Bronchial epithelial cell (primary cell): ENCODE results near the gene KLRC4. TPM values are rescaled to one million over a fixed set of nuclear protein-coding genes. Genes with fewer than 3 reads are reported as not detected.
"Not testable (repeated sequence)": the region's sequence is repeated elsewhere in the genome, so short reads cannot be mapped to it uniquely, and the experiment has no call there.

ENCODE experiments used
- DNase-seq: peaks from one replicate; pipeline ENCODE4 v3.0.0-alpha.2; 2010; ENCODE audit warnings: low read depth
- FAIRE-seq: peaks from 2 replicates; lab custom pipeline; 2011; peaks lifted over from hg19 to GRCh38; lab: Jason Lieb, UNC
- H3K27me3 ChIP-seq: 2 replicates; pipeline ENCODE4 v1.5.1; 2011; ENCODE audit warnings: low read length; ENCODE audit not compliant: control insufficient read depth, insufficient read depth
- H3K36me3 ChIP-seq: 2 replicates; pipeline ENCODE4 v1.5.1; 2011; ENCODE audit warnings: low read length; ENCODE audit not compliant: control insufficient read depth, insufficient read depth
- H3K4me3 ChIP-seq: 2 replicates; pipeline ENCODE4 v1.5.1; 2011; ENCODE audit warnings: mild to moderate bottlenecking, low read depth, low read length, control low read depth
- total RNA-seq: library from RNA; depleted of rRNA; stranded (reverse); fragments of >200 nt; gene quantifications from 2 replicates; pipeline ENCODE4 v1.2.1, GENCODE V29; 2014
- TF ChIP-seq, protein P1 (sequence below): IDR thresholded peaks from 2 replicates; pipeline ENCODE4 v1.5.1; 2011; ENCODE audit warnings: mild to moderate bottlenecking, moderate library complexity, low read length, control low read depth, inconsistent platforms; ENCODE audit not compliant: insufficient read depth, severe bottlenecking

The KLRC4 gene
- total RNA-seq, 1 donor from 2014 or later: not detected

DNA sequence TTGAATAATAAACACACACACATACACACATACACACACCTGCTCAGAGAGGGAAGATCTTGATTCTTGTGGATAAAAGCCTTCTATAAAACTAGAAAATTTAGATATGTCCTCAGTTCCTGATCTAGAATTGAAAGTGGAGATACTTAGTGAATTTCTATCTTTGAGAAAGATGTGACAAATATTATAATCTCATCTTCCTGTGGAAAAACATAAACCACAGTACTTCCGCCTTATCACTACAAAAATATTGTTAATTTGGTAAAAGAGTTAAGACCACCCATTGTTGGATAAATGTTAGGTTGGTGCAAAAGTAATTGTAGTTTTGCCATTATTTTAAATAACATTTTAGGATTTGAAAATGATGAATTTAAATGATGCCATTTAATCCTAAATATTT lies 19.7 kb downstream of the KLRC4 start, which contains the start of gene KLRK1:
KLRK1 (minus strand) TSS at position 138 of the 400 bp plus-strand sequence. CDS start 1,231 bp downstream, outside the sequence.
- DNase-seq (no peak), FAIRE-seq (no peak)
- TF ChIP-seq, protein P1, sequence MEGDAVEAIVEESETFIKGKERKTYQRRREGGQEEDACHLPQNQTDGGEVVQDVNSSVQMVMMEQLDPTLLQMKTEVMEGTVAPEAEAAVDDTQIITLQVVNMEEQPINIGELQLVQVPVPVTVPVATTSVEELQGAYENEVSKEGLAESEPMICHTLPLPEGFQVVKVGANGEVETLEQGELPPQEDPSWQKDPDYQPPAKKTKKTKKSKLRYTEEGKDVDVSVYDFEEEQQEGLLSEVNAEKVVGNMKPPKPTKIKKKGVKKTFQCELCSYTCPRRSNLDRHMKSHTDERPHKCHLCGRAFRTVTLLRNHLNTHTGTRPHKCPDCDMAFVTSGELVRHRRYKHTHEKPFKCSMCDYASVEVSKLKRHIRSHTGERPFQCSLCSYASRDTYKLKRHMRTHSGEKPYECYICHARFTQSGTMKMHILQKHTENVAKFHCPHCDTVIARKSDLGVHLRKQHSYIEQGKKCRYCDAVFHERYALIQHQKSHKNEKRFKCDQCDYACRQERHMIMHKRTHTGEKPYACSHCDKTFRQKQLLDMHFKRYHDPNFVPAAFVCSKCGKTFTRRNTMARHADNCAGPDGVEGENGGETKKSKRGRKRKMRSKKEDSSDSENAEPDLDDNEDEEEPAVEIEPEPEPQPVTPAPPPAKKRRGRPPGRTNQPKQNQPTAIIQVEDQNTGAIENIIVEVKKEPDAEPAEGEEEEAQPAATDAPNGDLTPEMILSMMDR: no peak
- Histone ChIP-seq H3K4me3 (no peak within 1 kb of the TSS), H3K27me3 (no peaks in the 10 kb centered on the region), H3K36me3 (no peaks in the 10 kb centered on the region)

DNA sequence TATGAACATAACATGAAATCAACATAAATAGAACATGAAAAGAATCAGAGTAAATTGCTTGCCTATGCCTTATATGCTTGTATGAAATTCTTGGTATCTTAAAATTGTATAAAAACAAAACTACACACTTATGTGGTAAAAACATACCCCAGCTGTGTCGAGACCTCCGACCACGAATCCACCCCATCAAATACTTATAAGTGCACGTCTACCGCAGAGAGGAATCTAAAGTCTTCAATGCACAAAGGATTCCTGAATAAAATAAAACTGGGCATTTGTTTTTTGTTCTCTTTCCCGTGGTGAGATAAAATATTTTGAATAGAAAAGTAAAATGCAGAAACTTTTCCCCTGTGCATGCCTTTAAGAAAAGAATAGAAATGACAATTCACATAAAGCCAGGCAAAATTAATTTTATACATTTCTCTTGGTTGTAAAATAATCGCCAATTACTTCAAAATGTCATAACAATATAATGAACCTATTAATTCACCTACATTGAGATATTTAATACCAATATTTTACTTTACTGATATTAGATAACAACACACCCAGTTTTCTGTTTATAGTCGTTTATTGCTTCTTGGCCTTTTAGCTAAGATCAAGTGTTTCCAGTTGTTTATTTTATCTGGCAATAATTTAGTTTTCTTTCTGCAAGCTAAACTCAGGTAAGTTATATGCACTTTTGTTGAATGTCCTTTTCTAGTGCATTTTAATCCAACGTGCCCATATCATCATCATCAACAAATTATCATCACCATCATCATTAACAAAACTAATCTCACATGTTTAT lies 20.7 kb downstream of the KLRC4 start:
- no peaks in the 10 kb centered on the region for H3K36me3 ChIP-seq
- DNase-seq: no peak
- H3K27me3 ChIP-seq: no peaks in the 10 kb centered on the region
- TF ChIP-seq, protein P1: no peak
- no peak for FAIRE-seq
- no peak overlapping the region for H3K4me3 ChIP-seq

DNA sequence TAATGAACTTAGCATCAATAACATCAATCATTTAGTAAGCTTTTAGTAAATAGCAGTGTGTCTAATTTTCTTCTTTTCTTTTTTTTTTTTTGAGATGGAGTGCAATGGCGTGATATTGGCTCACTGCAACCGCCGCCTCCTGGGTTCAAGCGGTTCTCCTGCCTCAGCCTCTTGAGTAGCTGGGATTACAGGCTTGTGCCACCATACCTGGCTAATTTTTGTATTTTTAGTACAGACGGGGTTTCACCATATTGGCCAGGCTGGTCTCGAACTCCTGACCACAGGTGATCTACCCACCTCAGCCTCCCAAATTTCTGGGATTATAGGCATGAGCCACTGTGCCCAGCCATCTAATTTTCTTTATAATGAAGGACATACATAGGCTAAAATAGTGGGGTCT lies 22.1 kb downstream of the KLRC4 start:
- not testable (repeated sequence) for H3K27me3 ChIP-seq, H3K36me3 ChIP-seq, FAIRE-seq, H3K4me3 ChIP-seq, DNase-seq

DNA sequence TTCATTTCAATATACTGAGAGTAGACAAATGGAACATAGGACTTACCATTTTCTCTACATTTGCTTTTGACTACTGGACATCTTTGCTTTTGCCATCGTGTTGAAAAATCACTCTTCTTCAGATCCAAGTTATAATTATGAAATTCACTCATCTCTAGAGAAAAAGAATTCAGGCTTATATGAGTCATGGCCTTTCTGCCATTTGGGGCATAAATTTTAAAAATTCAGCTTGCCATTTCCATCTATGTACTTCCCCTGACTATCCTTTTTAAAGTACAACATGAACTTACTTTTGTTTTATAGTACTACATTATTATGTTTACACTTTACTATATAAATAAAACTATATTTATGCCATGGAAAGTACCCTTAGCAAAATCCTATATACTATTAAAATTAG lies 22.7 kb downstream of the KLRC4 start:
- Histone ChIP-seq H3K36me3 (peaks cover 1% of the 10 kb centered on the region), H3K4me3 (no peak overlapping the region), H3K27me3 (no peaks in the 10 kb centered on the region)
- FAIRE-seq: no peak
- DNase-seq: no peak
- TF ChIP-seq, protein P1: no peak

DNA sequence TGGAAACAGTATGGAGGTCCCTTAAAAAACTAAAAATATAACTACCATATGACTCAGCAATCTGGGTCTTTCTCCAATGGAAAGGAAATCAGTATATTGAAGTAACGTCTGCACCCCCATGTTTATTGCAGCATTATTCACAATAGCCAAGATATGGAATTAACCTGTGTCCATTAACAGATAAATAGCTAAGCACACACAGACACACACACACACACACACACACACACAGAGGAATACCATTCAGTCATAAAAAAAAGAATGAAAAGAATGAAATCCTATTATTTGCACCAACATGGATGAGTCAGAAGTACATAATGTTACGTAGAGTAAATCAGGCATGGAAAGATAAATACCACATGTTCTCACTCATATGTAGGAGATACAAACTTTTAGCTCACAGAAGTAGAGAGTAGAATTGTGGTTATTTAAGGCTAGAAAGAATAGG lies 24.4 kb downstream of the KLRC4 start:
- no peak for FAIRE-seq
- Histone ChIP-seq H3K27me3 (no peaks in the 10 kb centered on the region), H3K4me3 (no peak overlapping the region), H3K36me3 (peaks cover 2% of the 10 kb centered on the region)
- TF ChIP-seq, protein P1: no peak
- DNase-seq: peak; percentile 91

DNA sequence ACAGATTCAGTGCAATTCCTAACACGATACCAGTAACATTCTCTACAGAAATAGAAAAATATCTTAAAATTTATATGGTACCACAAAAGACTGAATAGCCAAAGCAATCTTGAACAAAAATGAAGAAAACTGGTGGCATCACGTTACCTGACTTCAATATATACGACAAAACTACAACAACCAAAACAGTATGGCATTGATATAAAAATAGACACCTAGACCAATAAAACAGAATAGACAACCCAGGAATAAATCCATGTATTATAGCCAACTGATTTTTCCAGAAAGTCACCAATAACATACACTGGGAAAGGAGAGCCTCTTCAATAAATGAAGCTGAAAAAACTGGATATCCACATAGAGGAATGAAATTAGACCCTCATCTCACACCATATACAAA lies 25.4 kb downstream of the KLRC4 start:
- Histone ChIP-seq H3K27me3 (no peaks in the 10 kb centered on the region), H3K4me3 (no peak overlapping the region), H3K36me3 (peaks cover 2% of the 10 kb centered on the region)
- no peak for DNase-seq
- FAIRE-seq: no peak
- TF ChIP-seq, protein P1: no peak
